HG03135 (cell line): Measurements from ENCODE around the gene STXBP5.

Experiments
- ATAC-seq: cut with Tn5 transposase; IDR thresholded peaks from one replicate; pipeline ENCODE4 v1.9.1; 2021; ENCODE audit warnings: mild to moderate bottlenecking, moderate library complexity; ENCODE audit not compliant: unreplicated experiment

STXBP5 gene

GRCh38 chr6:147421903-147422302 lies 217.7 kb downstream of the STXBP5 start:
- ATAC-seq: no peak

DNA sequence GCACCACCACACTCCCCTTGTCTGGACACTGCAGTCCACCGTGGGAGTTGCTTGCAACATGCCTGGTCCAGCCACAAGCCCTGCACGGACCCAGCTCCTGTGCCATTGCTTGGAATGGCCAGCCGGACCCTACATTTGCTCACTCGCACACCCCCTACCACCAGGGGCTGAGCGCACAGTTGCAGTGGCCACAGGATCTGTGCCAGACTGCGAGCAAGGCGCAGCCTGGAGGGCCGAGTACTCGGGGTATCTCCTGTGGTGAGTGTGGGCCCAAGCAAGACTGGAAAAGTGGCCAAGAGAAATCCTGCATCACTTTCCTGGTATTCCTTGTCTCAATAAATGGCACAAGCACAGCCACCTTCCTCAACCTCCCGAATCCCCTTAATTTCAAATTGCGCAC lies 218.9 kb downstream of the STXBP5 start:
- no peak for ATAC-seq

DNA sequence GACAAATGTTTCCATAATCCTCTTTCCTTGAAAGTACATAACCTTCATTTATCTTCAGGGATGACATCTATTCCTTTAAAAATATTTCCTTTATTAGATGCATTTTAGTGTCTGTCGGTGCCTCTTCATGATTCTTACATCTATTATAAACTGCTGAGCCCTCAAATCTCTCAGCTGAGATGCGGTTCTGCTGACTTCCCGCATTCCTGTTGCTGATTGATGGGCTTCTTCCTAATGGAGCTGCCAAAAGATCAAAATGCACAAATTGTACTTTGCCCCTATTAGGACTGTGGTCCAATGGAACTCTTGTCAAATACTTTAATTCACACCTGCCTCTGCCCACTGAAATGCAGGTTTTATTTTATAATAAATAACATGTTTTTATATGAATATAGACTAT lies 225.6 kb downstream of the STXBP5 start:
- ATAC-seq: no peak

DNA sequence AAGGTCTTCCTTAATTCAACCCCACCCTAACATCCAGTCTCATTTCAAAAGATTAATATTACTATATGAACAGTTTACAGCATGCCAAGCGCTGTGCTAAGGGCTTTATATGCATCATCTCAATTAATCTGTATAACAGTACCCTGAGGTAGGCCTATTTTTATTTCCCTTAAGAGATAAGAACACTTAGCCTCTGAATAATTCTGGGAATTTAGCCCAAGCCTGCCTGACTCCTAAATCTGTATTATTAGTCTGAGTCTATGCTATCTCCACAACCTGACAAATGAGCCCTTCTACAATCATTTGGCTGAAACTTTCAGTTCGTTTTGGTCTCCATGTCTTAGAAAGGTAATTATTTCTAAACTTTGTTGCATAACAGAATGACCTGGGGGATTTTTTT lies 226.6 kb downstream of the STXBP5 start:
- no peak for ATAC-seq

DNA sequence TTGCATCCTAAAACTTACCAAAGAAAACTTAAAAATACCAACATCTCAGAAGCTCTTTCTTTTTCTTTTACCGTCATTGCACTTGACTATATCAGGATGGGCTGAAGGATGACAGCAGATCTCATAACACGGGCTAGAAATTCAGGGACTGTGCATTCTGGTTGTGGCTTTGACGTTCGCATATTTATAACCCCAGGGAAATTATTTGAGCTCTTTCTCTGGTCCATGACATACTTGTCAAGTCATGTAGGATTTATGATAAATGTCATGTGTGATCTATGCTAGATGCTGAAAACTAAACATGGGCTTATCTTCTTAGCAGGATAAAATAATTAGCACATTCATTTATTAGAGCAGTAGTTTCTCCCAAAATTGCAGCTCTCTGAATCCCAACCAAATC lies 229.9 kb downstream of the STXBP5 start:
- no peak for ATAC-seq

DNA sequence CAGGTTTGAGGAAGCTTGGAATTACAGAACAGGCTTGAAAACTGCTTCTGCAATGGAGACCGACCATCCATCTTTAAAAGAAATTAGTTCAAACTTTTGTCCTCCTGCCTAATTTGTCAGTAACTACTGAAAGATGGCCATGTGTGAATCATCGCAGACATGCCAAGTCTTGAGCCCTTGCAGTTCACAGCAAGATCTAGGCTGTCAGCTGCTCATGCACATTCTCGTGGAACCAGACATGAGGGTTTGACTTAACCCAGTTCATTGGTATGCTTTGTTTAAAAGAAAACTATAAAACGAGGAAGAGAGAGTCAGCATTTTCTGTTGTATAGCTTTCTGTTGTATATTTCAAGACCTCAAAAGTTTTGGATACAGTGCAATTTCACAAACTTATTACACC lies 230.3 kb downstream of the STXBP5 start:
- ATAC-seq: no peak

DNA sequence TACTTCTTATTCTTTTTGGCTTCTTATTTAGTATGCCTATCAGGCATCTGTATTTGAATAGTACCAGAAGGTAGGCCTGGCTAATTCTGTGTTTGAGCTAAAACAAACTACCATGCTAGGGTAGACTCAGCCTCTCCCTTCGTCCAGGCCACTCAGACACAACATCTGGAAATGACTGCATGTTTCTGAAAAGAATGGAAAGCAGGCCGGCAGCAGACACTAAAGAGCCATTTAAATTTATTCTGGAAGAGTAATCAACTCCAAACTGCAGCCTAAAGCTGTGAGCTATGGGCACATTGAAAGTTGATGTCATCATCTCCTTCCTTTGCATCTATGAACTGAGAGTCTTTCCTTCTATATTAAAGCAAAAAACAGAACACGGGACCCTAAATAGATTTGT lies 233.4 kb downstream of the STXBP5 start:
- no peak for ATAC-seq

- no peak for ATAC-seq
These were observed 234.7 kb downstream of the STXBP5 start for GRCh38 chr6:147438758-147439528.
